ENCODE measurements around the gene HOXB3.

HOXB3 gene

GRCh38 chr17:48594538-48595277 is 4.7 kb upstream of the HOXB3 start:
- FAIRE-seq (no peak), DNase-seq (ENCODE audit: insufficient read length) (no peak)
- no peak for TF ChIP-seq POLR2AphosphoS5 (IDR thresholded peaks at IDR 0.05; ENCODE audit: low read depth, low read length)
- TF ChIP-seq POLR2A (IDR thresholded peaks at IDR 0.05; ENCODE audit: low read depth, low read length), result no peak
- no peak for TF ChIP-seq TAF1 (IDR thresholded peaks at IDR 0.05; ENCODE audit: borderline replicate concordance, low read depth, low read length)

- peak; percentile 91 for DNase-seq (ENCODE audit: insufficient read length)
- peak; percentile 88 for FAIRE-seq
- no peak for TF ChIP-seq TAF1 (IDR thresholded peaks at IDR 0.05; ENCODE audit: borderline replicate concordance, low read depth, low read length)
- TF ChIP-seq POLR2AphosphoS5 (IDR thresholded peaks at IDR 0.05; ENCODE audit: low read depth, low read length), result no peak
- no peak for TF ChIP-seq POLR2A (IDR thresholded peaks at IDR 0.05; ENCODE audit: low read depth, low read length)
These were observed 3.9 kb upstream of the HOXB3 start for GRCh38 chr17:48593840-48594537.

GRCh38 chr17:48593126-48593829 is 3.2 kb upstream of the HOXB3 start, which contains the start of gene HOXB5:
TSS of gene HOXB5 (minus strand) at chr17:48593779. CDS start at chr17:48593682, 97 bp downstream.
- TF ChIP-seq POLR2A (IDR thresholded peaks at IDR 0.05; ENCODE audit: low read depth, low read length) (no peak), POLR2AphosphoS5 (IDR thresholded peaks at IDR 0.05; ENCODE audit: low read depth, low read length) (no peak), TAF1 (IDR thresholded peaks at IDR 0.05; ENCODE audit: borderline replicate concordance, low read depth, low read length) (no peak)
- DNase-seq (ENCODE audit: insufficient read length), result no peak
- peak; percentile 89 for FAIRE-seq

GRCh38 chr17:48592577-48592976 is 2.5 kb upstream of the HOXB3 start:
- FAIRE-seq, result peak; percentile 38
- TF ChIP-seq TAF1 (IDR thresholded peaks at IDR 0.05; ENCODE audit: borderline replicate concordance, low read depth, low read length), result no peak
- no peak for TF ChIP-seq POLR2A (IDR thresholded peaks at IDR 0.05; ENCODE audit: low read depth, low read length)
- no peak for TF ChIP-seq POLR2AphosphoS5 (IDR thresholded peaks at IDR 0.05; ENCODE audit: low read depth, low read length)
- DNase-seq (ENCODE audit: insufficient read length), result no peak

GRCh38 chr17:48592057-48592514 is 2.0 kb upstream of the HOXB3 start:
- DNase-seq (ENCODE audit: insufficient read length) (no peak), FAIRE-seq (no peak)
- TF ChIP-seq POLR2A (IDR thresholded peaks at IDR 0.05; ENCODE audit: low read depth, low read length) (no peak), TAF1 (IDR thresholded peaks at IDR 0.05; ENCODE audit: borderline replicate concordance, low read depth, low read length) (no peak), POLR2AphosphoS5 (IDR thresholded peaks at IDR 0.05; ENCODE audit: low read depth, low read length) (no peak)

GRCh38 chr17:48591255-48592056 is 1.4 kb upstream of the HOXB3 start:
- DNase-seq (ENCODE audit: insufficient read length) (no peak), FAIRE-seq (no peak)
- TF ChIP-seq TAF1 (IDR thresholded peaks at IDR 0.05; ENCODE audit: borderline replicate concordance, low read depth, low read length), result no peak
- TF ChIP-seq POLR2A (IDR thresholded peaks at IDR 0.05; ENCODE audit: low read depth, low read length), result no peak
- TF ChIP-seq POLR2AphosphoS5 (IDR thresholded peaks at IDR 0.05; ENCODE audit: low read depth, low read length), result no peak

- FAIRE-seq (no peak), DNase-seq (ENCODE audit: insufficient read length) (no peak)
- no peak for TF ChIP-seq POLR2AphosphoS5 (IDR thresholded peaks at IDR 0.05; ENCODE audit: low read depth, low read length)
- TF ChIP-seq POLR2A (IDR thresholded peaks at IDR 0.05; ENCODE audit: low read depth, low read length), result no peak
- TF ChIP-seq TAF1 (IDR thresholded peaks at IDR 0.05; ENCODE audit: borderline replicate concordance, low read depth, low read length), result no peak
These were observed 643 bp upstream of the HOXB3 start for GRCh38 chr17:48590607-48591161.

- no peak for FAIRE-seq
These were observed 796 bp downstream of the HOXB3 start for GRCh38 chr17:48589060-48589830.

GRCh38 chr17:48588528-48588927 is 1.5 kb downstream of the HOXB3 start:
- no peak for TF ChIP-seq POLR2AphosphoS5 (IDR thresholded peaks at IDR 0.05; ENCODE audit: low read depth, low read length)
- no peak for TF ChIP-seq POLR2A (IDR thresholded peaks at IDR 0.05; ENCODE audit: low read depth, low read length)
- TF ChIP-seq TAF1 (IDR thresholded peaks at IDR 0.05; ENCODE audit: borderline replicate concordance, low read depth, low read length), result no peak
- DNase-seq (ENCODE audit: insufficient read length) (no peak), FAIRE-seq (no peak)

More at GRCh38 chr17:48589060-48589830, 796 bp downstream of the HOXB3 start:
- no peak for DNase-seq (ENCODE audit: insufficient read length)
- no peak for TF ChIP-seq TAF1 (IDR thresholded peaks at IDR 0.05; ENCODE audit: borderline replicate concordance, low read depth, low read length)
- TF ChIP-seq POLR2AphosphoS5 (IDR thresholded peaks at IDR 0.05; ENCODE audit: low read depth, low read length), result no peak
- TF ChIP-seq POLR2A (IDR thresholded peaks at IDR 0.05; ENCODE audit: low read depth, low read length), result no peak

- FAIRE-seq (no peak), DNase-seq (ENCODE audit: insufficient read length) (no peak)
- TF ChIP-seq TAF1 (IDR thresholded peaks at IDR 0.05; ENCODE audit: borderline replicate concordance, low read depth, low read length) (no peak), POLR2AphosphoS5 (IDR thresholded peaks at IDR 0.05; ENCODE audit: low read depth, low read length) (no peak), POLR2A (IDR thresholded peaks at IDR 0.05; ENCODE audit: low read depth, low read length) (no peak)
These were observed 2.0 kb downstream of the HOXB3 start for GRCh38 chr17:48588074-48588415.
